ENCODE data around the gene ST3GAL5.

ST3GAL5 gene

DNA sequence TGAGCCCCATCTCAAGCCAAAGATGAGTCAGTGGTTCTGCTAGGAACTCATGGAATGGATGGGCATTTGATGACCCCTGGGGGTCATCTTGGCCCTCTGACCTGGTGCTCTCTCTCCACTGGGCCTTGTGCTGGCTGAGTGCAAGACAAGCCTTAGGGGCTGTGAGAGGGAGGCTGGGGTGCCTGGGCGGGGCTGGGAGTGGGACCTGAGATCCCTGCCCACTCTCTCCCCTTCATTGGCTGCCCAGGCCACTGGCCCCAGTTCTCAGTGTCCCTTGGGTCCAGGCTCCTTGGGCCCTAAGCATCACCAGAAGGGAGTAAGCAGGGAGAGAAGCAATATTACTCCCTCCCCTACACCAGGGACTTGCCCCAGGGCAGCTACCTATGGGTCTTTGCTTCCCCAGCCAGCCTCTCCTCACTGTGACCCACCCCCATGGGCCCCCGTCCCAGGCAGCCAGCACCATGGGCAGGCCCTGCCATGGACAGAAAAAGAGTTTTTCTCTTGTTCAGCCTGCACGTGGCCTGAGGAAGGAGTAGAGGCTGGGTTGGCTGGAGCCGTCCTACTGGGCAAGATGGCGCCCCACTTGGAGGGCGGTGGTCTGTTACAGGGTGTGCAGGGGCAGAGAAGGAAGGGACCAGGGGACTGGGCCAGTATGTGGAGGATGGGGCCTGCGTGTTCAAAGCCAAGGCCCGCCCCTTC is 101.4 kb downstream of the ST3GAL5 start:
- DNase-seq = no peak

All from AML-193 (cell line).